DMS153 (cell line): Measurements from ENCODE around the gene TMED4.

Experiments used
- DNase-seq: peaks from one replicate; lab custom pipeline; 2025; lab: John Stamatoyannopoulos, UW

TMED4 gene

DNA sequence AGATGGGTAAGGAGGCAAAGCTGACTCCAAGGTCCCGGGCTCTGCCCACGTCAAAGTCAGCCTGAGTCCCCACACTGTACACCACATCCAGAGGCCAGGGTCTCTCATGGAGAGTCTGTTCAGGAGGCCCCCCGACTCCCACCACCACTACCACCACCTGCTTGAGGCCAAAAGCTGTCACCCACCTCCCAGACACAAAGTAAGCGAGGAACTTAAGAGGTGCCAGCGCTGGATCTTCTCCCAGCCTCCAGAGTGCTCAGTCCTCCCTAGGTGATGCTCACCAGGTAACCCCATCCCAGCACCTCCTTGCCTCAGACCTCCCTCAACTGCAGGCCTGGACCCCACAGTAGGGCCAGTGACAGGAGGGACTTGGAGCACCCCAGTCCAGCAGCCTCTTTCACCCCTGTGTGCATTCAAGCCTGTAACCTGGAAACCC is 41.4 kb downstream of the TMED4 start:
- DNase-seq, result no peak

DNA sequence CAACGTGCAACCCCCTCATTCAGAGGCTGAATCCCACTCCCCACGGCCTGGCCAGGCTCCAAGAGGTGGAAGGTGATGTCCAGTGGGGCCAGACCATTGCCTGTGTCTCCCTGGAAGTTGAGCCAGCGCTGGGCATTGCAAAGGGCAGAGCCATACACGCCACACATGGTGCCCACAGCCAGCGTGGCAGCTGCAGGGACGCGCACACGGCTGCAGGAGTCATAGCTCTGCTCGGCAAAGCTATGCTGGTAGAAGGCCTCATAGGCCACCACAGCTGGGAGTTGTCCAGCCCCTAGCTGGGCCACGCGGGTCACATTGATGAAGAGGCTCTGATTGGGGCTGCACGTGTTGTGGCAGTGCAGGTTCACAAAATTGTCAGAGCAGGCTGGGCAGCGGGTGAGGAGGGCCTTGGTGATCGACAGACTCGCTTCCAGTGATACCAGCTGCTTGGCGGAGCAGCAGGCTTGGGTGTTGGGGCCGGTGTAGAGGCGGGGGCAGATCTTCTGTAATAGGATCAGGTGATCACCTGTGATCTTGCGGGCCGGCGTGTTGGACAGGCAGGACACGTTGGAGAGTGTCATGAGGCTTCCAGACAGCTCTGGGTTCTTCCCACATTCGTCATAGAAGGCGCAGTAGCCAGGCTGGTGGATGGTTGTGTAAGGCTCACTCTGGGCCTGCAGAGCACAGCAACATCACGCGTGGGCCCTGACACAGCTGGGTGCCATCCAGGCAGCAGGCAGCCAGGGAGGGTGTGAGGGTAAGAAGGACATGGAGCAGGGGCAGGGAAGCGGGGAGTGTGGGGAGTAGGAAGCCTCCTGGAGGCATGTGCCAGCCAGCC is 42.1 kb downstream of the TMED4 start:
- no peak for DNase-seq

DNA sequence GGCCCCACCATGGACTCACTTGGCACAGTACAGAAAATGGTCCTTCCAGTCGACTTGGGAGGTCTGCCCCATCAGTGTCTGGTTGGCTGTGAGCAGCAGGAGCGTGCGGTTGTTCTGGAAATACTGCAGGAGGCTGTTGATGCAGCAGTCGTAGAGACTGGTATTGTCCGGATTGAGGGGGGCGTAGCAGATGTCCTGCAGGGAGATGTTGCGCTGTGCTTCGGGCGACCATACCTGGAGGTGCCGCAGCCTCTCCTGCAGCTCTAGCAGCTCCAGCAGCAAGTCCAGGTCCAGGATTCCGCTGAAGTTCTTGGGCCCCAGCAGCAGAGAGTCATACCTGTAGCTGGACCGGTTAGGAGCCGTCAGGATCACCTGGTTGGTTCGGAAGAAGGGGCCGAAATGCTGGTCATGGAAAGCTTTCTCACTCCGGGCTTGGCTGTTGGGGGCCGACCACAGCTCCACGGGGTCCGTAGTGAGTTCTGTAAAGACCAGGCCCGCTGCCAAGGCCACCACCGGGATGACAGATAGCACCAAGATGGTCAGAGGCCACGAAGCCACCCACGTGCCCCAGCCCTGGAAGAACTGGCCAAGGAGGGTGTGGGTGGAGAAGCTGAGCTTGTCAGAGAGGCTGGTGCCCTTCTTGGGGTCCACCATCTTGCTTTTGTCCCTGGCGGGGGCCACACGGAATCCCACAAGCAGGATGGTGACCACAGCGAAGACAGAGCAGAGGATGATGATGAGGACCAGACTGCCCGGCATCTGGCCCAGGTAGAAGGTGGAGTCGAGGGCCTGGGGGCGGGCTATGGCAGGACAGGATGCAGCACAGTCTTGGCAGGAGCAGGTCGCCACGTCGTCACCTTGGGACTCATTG is 43.0 kb downstream of the TMED4 start:
- DNase-seq, result no peak

GRCh38 chr7:44538093-44538797 is 43.8 kb downstream of the TMED4 start:
- DNase-seq, result no peak

DNA sequence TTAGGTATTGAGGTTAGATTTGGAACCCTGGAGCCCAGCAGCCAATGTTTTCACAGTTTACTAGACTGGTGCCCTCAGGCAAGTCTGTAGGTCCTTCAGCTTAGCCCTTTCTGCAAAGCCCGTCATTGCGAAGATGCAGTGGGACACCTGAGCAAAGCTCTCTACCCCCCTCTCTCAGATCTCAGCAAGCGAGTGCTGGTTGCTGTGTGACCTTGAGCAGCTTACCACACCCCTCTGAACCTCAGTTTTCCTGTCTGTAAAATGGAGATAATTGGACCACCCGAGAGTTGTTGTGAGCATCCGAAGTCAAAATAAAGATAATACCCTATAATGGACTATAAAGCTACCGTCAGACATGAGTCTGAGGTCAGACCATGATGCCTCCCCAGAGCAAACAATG is 44.6 kb downstream of the TMED4 start:
- DNase-seq, result no peak

DNA sequence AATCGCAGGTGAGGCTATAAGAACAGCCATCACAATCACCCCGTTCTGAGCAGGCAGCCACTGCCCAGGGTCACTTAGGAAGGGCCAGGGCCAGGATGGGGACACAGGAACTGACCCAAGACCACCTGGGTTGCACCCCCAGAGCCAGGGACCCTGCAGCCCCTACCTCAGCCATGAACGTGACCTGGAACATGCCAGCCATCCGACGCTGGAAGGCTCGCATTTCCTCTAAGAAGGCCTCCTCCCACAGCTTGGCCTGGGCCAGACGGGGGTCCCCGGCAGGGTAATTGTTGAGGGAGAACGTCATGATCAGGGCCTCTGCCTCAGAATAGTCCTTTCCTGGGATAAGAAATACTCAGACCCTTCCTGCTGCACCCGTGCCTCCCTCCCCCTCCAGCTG is 45.9 kb downstream of the TMED4 start:
- DNase-seq, result no peak

- DNase-seq, result no peak
Observed at GRCh38 chr7:44535348-44536064, 46.5 kb downstream of the TMED4 start.

- DNase-seq, result peak; percentile 62
Observed at GRCh38 chr7:44534501-44534900, 47.5 kb downstream of the TMED4 start.

DNA sequence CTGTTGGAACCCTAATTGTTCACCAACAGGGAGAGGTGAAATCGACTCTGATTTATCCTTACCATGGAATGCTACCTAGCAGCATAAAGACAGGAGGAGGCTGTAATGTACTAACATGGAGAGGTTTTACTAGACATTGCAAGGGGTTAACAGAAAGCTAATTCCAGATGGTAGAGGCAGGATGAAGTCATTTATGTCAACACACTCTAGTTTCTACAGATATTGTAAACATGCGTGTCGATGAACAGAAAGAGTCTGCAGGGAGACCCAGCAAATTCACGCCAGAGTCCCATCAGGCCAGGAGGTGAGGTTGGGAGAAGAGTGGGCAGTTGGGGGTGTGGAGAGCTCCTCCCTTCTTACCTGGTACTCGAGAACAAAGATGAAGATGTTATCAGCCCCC is 47.9 kb downstream of the TMED4 start:
- DNase-seq, result peak; percentile 82

DNA sequence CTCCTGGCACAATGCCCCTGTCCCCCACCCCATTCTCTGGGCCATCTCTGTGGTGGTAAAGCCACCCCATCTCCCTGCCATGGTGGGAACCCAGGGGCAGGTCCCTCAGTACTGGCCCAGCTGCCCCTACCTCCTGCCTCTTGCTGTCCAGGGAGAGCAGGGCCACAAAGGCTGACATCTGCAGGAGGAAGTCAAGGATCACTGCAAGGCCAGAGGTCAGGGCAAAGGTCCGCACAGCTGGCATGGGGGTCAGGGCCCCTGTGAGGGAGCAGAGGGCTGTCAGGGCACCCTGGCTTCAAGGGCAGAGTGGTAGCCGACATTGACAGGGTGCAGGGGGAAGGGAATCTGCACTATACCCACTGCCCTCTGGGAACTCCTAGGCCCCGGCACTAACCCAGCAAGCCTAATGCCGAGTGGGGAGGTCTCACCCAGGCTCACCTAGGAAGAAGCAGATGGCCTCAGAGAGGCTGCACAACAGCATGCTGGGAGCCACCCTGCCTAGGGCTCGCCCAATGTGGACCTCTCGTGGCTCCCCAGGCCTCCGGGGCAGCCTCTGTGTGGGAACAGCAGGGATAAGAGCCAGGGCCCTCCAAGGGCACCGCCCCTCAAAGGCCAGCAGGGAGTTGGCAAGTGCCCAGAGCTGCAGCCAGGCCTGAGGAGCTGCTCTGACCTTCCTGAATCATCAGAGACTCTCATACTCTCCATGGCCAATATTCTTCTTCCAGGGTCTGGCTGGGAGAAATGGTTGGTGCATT is 48.6 kb downstream of the TMED4 start:
- peak; percentile 42 for DNase-seq

DNA sequence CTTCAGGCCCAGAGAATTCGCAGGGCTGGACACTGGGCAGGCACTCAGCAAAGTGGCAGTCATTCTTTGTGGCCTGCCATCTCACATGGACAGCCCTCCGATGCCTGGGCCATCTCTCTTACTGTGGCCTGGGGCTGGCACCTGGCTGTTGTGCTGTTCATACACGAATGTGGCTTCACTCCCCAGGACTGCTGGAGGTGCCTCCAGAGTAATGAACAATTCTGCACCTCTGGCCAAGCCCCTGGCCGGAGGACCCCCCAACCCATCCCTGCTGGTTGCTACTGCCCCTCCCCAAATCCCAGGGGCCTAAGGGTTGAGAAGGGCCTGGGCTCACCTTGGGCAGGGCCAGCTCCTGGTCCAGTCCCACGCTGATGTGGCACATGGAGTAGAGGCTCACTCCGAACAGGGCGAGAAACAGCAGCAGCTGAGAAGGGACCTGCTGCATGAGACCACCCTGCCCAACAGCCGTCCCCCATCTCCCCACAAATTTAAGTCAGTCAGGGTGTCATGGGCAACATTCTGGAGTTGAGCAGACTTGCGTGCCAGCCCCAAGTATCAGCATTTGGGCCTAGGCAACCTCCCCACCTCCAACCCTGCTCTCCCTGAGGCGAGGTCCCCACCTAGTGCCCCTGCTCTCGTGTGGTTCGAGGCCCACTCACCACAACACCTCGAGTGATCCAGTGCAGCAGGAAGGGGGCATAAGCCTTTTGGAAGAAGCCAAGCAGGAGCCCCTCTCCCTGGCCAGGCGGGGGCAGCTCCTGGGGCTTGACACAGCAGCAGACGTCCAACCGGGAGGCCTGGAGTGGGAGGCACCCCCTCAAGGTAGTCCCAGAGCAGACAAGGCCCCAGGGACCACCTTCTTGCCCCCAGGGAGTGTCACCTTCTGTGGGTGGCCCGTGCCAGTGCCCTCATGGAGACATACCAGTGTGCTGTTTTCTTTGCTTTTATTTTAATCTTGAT is 50.3 kb downstream of the TMED4 start:
- no peak for DNase-seq

DNA sequence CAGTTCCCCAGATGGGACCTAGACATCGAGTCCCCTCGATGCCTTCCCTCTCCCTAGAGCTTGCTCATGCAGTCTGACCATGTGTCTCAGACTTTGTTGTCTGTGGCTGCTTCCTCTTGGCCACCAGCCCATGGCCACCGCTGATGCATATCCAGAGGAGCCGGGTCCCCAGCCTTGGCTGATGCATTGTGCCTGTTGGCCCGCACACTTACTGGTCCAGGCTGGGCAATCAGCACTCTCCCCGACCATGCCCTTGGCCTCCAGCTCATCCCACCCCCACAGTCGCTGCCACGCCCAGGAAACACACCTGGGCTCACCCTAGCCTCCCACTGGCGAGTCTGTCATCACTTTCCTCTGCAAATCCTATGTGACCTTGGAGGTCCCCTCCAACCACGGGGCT is 51.0 kb downstream of the TMED4 start:
- no peak for DNase-seq
